Stomach (tissue), 4 donors: ENCODE measurements around the gene SYT7.

Source experiments
- CTCF ChIP-seq, 7 experiments: fragments of 450-650 bp in 4 of 7; fragments of 200-600 bp in 3 of 7; sonication (generic) in 3 of 7; IDR thresholded peaks; one replicate each; pipeline ENCODE4 v1.5.1; 2016 to 2019; ENCODE audit warnings: antibody characterized with exemption in 7 of 7, control low read depth in 2 of 7, mild to moderate bottlenecking in 1 of 7
- EP300 ChIP-seq: sonication (generic); formaldehyde crosslinking; IDR thresholded peaks from one replicate; pipeline ENCODE4 v1.6.1; 2017; ENCODE audit warnings: antibody characterized with exemption
- POLR2A ChIP-seq, 4 donors: fragments of 450-650 bp; IDR thresholded peaks; one replicate each; pipeline ENCODE4 v1.6.1; 2016; ENCODE audit warnings: antibody characterized with exemption in 4 of 4, control low read depth in 2 of 4, mild to moderate bottlenecking in 1 of 4, moderate library complexity in 1 of 4
- POLR2AphosphoS5 ChIP-seq, 3 donors: sonication (generic); formaldehyde crosslinking; IDR thresholded peaks; one replicate each; pipeline ENCODE4 v1.6.1; 2016; ENCODE audit warnings: antibody characterized with exemption in 3 of 3

- TF ChIP-seq CTCF (IDR thresholded peaks at IDR 0.05) (no peak), POLR2A (IDR thresholded peaks at IDR 0.05) (no peak), EP300 (no peak), POLR2AphosphoS5 (IDR thresholded peaks at IDR 0.05) (no peak)
Observed at GRCh38 chr11:61528114-61528513, 52.8 kb downstream of the SYT7 start.
